AML-193 (cell line): ENCODE data around the gene CCDC88B.

Experiments
- DNase-seq, 2 experiments: peaks; one replicate each; lab custom pipeline; 2025; lab: John Stamatoyannopoulos, UW

Gene CCDC88B

DNA sequence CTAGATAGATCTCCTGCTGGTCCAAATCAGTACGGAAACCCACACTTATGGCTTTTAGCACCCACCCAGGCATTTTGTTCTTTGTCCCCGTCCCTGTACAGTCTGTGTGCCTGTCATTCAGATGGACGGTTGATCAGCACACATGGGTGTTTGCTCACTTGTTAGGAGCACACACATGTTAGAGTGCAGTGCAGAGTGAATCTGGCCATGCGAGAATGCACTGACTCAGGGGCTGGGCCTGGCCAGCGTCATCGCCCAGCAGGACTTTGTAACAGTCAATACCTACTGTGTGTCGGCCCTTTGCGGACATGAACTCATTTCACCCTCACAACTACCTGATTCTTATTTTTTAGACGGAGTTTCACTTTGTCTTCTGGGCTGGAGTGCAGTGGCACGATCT lies 22.3 kb downstream of the CCDC88B start:
- no peak for DNase-seq

DNA sequence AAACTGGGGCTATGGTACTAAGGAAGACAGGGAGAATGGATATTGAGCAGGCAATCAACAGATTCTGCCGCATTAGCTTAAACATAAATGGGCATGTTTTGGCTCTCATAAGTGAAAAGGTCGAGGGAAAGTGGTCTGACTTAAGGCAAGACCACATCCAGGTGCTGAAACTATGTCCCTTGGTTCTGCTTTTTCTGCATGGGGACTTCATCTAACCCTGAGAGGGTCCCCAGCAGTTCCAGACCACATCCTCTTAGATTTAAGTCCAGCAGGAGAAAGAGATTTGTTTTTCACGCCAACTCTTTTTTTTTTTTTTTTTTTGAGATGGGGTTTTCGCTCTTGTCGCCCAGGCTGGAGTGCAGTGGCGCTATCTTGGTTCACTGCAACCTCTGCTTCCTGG lies 24.4 kb downstream of the CCDC88B start:
- DNase-seq: no peak

DNA sequence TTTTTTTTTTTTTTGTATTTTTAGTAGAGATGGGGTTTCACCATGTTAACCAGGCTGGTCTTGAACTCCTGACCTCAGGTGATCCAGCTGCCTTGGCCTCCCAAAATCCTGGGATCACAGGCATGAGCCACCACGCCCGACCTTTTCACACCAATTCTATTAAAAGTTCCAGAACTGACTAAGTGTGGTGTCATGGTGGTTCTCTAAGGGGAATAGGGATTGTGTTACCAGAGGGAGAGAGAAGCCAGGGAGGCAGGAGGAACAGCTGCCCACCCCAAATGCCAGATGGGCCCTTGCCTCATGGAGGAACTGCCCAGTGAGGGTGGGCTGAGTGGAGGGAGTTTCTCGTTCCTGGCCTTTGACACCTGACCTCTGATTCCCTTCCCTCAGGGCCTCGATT lies 24.9 kb downstream of the CCDC88B start:
- DNase-seq: no peak

DNA sequence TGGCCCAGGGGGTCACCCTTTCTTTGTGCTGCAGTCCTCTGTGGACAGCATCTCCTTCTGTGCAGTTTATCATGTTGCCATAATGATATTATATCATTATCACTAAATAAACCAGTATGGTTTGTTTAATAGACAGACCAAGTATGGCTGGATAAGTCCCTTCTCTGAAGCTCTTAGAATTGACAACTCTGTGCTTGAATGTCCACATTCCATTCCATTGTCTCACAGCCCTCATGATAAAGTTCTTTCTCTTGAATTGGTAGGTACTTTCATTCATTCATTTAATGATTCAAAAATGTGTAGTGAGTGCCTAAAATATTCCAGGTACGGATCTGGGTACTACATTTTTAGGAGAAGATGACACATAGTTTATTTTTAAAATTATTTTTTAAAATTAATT lies 26.7 kb downstream of the CCDC88B start:
- no peak for DNase-seq

DNA sequence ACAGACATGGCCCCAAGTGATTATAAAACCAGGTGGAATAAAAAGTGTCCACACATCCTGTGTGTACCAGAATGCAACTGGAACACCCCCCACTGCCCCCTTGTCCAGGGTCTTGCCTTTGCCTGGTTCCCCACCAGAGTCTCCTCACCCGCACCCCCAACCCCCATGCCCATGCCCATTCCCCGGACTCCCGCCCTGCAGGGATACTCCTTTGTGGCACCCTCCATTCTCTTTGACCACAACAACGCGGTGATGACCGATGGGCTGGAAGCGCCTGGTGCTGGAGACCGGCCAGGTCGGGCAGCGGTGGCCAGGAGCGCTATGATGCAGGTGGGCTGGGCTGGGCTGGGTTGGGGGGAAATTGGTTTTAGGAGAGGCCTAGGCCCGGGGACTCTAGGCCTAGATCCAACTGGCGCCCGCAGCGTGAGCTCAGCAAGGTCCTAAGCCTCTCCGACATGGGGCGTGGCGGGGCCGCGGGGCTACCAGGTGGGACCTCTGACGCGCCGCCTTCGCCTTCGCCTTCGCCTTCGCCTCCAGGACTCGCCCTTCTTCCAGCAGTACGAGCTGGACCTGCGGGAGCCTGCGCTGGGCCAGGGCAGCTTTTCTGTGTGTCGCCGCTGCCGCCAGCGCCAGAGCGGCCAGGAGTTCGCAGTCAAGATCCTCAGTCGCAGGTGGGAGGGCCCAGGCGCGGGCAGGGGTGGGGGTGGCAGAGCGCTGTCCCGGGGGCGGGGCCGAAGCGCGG lies 28.1 kb downstream of the CCDC88B start:
- no peak for DNase-seq

DNA sequence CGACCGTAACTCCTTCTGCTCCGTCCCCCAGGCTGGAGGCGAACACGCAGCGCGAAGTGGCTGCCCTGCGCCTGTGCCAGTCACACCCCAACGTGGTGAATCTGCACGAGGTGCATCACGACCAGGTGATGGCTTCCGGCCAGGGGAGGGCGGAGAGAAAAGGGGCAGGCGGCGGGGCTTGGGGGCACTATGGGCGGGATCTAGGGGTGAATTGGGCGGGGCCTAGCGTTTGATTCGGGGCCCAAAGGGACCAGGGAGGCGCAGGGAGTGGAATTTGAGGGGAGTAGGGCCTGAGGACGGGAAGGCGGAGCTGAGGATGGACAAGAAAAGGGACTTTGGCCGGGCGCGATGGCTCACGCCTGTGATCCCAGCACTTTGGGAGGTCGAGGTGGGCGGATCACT lies 28.7 kb downstream of the CCDC88B start:
- DNase-seq: no peak

DNA sequence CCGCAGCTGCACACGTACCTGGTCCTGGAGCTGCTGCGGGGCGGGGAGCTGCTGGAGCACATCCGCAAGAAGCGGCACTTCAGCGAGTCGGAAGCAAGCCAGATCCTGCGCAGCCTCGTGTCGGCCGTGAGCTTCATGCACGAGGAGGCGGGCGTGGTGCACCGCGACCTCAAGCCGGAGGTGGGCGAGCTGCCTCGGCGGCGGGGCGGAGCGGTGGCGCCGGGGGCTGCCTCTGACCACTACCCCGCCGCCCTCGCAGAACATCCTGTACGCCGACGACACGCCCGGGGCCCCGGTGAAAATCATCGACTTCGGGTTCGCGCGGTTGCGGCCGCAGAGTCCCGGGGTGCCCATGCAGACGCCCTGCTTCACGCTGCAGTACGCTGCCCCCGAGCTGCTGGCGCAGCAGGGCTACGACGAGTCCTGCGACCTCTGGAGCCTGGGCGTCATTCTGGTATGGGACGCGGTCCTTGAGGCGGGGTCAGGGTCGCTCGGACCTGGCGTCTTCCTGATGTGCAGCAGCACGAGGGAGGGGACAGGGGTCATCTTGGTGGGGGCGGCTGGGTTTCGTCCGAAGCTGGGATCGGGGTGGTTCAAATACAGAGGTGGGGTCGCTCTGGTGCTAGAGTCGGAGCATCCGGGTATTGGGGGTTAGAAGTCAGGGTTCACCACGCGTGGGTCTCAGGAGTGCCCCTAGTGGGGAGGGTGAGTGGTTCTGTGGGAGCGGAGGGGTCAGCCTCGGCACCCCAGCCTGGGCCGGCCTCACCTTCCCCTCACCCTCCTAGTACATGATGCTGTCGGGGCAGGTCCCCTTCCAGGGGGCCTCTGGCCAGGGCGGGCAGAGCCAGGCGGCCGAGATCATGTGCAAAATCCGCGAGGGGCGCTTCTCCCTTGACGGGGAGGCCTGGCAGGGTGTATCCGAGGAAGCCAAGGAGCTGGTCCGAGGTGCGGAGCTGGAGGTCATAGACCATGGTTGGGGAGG lies 29.7 kb downstream of the CCDC88B start:
- DNase-seq: no peak

DNA sequence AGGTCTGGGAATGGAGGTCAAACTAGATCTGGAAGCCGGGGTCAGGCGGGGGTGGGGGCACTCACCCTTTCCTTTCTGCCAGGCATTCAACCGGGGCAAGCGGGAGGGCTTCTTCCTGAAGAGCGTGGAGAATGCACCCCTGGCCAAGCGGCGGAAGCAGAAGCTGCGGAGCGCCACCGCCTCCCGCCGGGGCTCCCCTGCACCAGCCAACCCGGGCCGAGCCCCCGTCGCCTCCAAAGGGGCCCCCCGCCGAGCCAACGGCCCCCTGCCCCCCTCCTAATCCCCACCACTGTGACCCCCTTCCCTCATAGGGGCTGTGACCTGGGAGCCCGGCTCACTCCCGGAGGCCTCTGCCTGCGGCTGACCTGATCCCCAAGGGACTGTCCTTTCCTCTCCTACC lies 31.2 kb downstream of the CCDC88B start:
- no peak for DNase-seq

DNA sequence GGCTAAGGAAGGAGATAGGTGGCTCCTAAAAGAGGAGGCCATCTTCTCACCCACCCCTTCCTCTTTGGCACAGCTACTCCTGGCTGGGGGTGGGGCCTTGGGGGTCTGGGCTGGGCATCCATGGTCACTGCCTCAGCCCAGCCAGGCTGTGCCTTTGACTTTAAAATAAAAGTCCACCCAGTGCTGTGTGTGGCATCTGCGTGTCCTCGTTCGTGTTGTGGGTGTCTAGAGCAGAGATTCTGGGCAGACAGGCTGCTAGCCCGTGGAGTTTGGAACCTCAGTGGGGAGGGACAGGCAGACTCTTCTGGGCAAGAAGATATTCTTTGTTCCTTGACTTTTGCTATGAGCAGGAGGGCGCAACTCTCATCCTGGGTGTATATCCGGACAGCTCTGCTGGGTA lies 32.0 kb downstream of the CCDC88B start:
- no peak for DNase-seq

DNA sequence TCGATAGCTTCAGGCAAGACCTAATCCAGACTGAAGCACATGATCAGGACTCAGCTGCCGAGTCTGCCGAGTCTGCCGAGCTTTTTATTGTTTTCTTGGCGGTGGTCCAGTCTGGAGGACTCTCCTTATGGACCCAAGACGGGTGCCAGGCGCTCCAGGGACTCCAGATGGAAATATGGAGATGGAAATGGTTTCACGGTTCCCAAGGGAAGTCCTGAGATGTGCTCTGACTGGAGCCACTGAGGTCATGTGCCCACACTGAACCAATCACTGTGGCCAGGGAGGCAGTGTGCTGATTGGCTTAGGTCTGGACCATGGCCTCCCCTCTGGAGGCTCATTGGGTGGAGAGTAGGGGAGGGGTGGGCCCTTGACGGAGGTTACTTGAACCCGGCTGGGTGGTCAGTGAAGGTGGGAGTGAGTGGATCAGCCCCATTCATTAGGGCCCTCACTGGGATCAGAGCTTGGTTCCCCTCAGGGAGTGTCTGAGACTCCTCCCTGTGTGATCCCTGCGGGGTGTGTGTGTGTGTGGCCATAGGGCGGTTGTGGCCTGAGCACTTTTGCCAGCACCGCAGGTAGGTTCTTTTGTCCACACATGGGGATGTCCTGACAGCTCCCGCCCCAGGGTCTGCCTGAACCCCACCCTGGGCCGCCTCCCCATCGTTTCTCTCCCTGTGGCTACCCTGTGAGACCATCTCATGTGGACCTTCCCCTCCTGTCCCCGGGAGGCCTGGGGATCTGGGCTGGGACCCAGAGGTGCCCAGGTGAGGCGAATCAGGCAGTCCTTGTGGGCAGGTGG lies 33.0 kb downstream of the CCDC88B start:
- DNase-seq: no peak

DNA sequence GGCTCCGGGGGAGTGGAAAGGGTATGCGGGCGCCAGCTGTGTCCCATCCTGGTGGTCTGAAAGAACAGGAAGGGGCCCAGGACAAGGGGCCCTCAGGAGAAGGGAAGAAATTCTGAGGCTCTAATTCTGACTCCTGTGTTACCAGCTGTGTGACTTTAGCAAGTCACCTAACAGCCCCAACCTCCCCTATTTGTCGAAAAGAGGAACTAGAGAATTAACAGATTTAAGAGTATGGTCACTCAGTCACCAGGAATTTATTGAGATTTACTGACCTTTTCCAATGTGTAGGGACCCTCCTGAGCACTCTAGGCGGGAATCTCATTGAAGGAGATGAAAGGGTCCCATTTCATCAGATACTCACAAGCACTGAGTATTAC lies 33.6 kb downstream of the CCDC88B start:
- peak; percentile 22 to 63 for DNase-seq

DNA sequence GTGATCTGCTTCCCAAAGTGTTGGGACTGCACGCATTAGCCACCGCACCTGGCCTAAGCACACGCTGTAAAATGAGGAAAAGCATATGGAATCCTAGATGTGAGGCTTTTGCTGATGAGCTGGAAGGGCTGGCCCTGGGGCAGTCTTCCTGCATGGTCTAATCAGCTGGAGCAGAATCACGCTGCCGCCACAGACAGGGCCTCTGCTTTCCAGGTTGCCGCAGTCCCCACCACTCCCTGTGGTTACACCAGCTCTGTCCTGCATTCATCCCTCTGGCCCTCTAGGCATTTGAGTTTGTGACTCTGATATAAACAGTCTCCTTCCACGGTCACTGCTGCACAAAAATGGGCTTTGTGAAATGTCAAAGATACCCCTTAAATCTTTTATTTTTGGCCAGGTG lies 36.1 kb downstream of the CCDC88B start:
- no peak for DNase-seq

DNA sequence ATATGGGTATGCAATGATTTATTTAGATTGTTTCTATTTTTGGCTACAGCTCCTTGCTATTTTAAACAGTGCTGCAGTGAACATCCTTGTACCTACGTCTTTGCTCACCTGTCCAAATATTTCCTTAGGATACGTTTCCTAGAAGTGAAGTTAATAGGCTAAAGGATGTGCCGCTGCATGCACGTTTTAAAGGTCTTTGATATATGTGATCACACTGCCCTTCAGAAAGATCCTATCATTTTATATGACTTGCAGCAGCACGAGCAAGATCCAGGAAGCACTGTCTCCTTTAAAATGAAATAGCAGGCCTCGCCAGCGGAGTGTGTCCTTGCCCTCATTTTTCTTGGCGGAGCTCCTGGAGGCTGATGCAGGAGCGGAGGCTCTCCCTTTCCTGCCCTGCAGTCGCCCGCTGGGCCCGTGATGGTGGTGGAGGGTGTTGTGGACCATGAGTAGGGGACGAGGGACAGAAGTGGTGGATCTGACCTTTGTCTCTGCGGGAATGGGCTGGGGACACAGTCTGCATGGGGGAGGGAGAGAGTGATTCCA lies 38.4 kb downstream of the CCDC88B start:
- no peak for DNase-seq

DNA sequence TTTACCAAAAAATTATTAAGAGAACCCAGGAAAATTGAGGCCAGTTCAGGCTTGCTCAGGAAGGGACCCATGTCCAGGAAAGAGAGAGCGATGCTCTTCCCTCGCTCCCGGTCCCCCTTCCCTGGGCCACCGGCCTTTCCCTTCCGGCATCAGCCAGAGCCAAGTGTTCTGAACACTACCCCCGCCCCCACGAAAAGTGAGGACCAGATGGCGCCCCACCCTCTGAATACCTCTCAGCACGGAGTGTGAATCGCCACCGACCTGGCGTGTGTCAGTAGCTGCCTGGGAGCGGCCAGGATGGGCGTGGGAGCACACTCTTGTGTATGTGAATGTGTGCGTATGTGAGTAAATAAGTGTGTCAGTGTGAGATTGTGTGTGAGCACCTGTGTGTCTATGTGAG lies 39.2 kb downstream of the CCDC88B start:
- DNase-seq: no peak

DNA sequence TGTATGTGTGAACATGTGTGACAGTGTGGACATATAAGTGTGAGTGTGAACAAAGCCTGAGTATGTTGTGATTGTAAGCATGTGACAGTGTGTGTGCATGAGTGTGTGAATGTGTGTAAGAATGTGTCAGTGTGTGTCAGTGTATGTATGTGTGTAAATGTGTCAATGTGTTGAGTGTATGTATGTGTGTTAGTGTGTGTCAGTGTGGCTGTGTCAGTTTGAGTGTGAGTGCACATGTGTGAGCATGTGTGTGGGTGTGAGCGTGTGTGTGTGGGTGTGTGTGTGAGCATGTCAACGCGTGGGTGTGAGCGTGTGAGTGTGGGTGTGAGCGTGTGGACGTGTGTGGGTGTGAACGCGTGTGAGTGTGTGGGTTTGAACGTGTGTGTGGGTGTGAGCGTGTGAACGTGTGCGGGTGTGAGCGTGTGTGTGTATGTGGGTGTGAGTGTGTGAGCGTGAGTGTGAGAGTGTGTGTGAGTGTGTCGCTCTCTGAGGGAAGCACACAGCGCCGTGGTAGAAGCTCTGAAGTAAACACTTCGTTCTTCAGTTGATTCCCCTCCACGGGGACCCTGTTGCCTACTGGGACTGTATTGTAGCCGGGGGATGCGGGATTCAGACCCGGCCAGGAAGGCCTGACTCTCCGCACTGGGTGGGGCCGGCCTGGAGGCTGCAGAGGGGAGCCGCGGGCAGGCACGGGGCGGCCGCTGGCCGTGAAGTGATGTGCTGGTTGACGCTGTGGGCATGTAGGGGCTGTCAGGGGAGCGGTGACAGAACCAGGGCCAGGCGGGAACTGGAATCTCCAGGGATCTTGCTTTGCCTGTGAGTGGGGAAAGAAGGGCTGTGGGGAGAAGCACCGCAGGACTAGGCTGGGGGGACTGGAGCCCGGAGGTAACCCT lies 40.1 kb downstream of the CCDC88B start:
- no peak for DNase-seq

DNA sequence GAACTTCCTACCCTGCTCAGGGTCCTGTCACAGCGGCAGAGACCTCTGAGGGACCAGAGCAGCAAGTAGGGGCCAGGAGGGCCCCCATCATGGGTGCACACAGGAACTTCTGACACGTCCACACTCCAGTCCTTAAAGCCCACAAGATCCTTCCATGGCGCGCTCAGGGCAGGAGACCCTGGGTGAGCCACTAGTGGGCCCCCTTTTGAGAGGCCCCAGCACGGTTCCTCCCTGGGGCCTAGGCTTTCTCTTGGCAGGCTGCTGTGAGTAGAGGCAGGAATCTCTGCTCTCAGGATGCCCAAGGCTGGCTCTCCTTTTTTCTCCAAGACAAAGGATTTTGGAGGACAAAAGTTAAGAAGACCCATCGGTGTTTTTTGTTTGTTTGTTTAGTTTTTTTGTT lies 41.3 kb downstream of the CCDC88B start:
- no peak for DNase-seq

DNA sequence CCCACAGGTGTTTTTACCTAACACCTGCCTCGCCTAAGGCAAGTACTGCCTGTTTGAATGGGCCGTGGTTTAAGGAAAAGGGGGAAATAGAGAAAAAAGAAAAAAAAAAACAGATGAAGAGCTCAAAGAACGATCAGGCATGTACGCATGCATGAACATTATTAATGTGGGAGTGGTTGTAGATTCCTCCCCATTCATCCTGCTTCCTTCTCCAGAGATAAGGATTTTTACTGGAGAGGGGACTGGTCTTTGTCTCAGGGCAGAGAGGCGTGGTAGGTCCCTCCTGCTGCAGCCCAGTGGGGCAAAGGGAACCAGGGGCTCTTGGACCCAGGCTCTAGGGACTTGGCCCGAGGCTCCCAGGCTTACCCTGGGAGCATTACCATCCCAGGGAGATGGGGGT lies 42.0 kb downstream of the CCDC88B start:
- DNase-seq: no peak

DNA sequence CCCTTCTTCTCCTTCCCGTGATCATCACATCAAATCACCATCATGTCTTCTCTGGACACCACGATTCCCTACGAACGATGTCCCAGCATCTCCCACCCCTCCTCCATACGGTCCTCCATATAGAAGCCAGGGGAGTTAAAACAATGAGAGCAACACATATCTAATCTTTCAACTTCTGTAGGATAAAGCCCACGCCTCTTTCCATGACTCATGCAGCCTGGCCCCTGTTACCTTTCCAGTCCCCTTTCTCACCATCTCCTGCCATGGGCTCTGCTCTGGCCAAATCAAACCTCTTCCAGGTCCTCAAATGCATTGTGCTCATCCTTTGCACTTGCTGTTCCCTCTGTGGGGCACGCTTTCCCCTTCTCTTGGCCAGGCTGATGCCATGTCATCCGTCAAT lies 42.6 kb downstream of the CCDC88B start:
- no peak for DNase-seq

DNA sequence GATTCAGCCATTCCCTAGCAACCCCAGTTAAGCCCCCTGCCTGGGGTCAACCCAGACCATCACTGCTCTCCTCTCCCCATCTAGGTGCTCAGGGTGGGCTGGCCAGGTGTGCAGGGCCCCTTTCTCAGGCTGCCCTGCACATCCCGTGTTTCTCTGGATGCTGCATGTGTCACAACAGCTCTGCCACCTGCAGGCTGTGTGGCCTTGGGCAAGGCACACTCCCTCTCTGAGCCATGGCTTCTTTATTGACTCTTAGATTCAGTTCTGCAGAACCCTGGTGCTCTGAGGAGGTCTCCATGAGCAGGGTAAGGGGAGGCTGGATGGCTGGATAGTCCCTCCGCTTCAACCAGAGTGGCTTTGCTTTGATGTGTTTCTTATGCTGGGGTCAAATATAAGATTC lies 43.6 kb downstream of the CCDC88B start:
- DNase-seq: no peak

DNA sequence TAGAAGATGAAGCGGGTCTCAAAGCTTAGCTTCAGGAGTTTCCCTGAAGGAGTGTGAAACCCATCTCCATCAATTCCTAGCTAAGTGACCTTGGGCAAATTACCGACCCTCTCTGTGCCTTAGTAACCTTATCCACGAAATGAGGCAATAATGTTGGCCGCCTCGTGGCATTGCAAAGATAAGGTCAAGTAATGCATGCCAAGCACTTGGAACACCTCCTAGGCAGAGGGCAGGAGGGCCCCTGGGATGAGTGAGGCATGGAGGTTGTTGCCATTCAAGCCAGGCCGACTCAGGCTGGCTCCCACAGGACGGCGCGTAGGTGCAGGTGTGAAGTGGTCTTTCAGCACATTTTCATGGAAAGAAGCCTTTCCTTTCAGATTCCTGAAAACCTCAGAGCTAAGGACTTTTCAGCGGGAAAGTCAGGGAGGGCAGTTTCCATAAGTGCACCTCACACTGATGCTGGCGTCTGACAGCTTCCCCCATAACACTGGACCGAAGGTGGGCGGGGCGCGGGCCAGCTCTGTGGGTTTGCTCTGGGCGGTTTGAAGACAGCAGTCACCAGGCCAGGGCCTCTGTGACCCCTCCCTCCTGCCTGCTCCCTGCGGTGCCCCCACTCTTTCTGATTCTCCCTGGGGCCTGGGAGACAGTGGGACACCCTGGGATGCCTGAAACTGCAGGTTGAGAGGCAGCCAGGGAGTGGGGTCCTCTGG lies 44.2 kb downstream of the CCDC88B start:
- DNase-seq: no peak
